ENCODE results near the gene HLA-DMB.
A peak's percentile ranks its signal among the peaks of the same experiment; 100 is the strongest.

HLA-DMB gene

DNA sequence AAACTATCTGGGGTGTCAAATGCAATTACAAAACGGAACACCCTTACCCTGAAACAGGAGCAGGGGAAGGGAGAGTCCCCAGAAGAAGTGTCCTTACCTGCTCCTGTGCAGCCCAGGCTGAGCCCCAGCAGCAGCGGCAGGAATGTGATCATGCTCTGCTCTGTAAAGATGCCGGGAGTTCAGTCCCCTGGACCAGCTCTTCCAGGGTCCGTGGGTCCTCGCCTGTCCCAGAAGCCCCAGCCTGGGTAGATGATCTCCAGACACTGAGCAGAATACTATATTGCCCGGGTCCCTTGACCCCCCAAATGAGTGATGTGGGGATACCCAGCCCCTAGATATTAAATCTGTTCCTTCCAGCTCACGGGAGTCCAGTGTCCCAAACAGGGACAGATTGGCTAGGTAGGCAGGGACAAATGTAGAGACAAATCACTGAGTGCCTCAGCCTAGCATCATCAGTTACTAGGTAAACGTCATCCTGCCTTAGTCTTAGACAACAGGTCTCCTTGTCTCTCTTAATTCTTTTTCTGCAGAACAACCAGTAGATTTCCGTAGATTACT lies at the start of gene HLA-DMB:
Gene HLA-DMB, minus strand, starts transcription at position 373 of the 558 bp plus-strand sequence. Its CDS starts 221 bp downstream, at position 152.
- peak; percentile 86 for DNase-seq

DNA sequence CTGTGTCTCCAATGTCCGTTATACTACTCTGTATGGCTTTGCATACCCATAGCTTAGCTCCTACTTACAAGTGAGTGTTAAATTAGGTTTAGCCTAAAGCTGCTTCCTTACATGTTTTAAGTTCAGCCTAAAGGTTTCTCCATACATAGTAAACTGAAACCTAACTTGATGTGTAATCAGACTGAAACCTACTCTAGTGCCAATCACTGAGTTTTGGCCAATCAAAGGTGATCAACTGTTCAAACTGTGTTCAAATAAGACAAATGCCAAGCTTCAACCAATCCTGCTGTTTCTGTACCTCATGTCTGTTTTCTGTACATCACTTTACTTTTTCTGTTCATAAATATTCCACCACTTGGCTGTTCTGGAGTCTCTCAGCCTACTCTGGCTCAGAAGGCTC lies 48.5 kb upstream of the HLA-DMB start:
- DNase-seq = no peak

DNA sequence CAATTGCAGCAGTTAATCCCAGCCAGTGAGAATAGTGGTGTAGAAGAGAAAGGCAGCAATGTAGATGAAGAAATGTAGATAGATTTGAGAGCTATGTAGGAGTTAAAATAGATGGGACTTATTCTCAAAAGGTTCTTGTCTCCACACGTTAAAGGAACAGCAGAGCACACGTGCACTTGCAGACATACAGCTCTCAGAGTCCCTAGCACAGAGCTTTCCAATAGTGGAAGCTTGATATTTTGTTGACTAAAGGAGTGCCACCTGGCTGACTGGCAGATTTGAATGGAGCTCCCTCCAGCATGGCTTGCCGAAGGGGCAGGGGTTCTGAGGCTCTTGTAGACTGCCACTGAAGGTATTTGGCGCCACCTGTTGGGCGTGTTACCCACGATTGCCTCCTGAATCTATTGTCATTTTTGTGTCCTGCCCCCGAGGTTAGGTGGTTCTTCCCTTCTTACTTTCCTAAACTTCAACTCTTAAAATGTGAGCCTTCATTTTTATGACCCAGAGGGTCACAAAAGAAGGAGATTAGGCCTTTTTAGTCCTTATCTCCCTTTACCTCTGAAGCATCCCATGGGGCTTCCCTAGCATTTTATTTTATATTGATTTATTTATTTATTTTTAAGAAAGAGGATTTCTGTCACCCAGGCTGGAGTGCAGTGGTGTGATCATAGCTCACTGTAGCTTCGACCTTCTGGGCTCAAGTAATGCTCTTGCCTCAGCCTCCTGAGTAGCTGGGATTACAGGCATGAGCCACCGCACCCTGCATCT lies 44.0 kb upstream of the HLA-DMB start:
- peak; percentile 75 for DNase-seq

DNA sequence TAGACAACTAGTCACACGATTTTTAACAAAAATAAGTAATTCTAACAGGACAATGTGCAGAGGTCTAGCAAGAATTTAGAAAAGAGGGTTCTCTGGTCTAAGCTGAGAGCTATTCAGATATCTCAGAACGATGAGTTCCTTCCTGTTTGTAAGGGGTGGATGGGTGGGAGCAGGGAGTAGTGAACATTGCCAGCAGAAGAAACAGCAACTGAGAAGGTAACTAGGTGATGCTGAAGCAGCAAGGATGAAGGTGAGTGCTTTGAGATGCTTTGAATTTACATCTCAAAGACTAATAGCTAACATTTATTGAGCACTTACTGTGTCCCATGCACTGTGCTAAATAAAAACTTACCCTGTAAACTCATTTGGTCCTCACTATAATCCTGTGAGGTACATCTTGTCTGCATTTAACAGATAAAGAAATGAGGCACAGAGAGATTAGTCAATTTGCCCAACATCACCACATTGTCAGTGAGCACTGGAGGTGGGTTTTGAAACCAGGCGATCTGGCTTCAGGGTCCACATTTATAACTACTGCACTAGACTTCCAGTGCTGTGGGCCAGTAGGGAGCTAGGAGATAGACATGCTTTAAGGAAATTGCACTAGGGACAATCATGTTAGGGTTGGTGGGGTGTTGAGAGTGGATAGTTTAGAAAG lies 43.3 kb upstream of the HLA-DMB start:
- DNase-seq = no peak

DNA sequence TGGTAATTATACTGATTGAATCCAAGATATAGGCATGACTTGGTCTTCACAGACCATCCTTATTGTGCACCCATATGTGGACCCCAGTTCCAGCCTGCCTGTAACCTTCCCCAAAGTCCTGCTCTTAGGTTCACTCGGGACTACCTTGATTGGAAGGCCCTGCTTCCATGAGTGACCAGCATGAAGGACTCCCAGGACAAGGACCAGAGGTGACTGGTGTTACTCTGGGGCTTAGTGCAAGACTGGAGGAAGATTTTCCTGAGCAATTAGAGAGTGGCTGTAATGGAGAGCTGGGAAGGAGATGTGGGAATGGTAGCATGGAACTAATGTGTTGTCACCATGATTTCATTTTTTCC lies 42.6 kb upstream of the HLA-DMB start:
- DNase-seq = no peak

DNA sequence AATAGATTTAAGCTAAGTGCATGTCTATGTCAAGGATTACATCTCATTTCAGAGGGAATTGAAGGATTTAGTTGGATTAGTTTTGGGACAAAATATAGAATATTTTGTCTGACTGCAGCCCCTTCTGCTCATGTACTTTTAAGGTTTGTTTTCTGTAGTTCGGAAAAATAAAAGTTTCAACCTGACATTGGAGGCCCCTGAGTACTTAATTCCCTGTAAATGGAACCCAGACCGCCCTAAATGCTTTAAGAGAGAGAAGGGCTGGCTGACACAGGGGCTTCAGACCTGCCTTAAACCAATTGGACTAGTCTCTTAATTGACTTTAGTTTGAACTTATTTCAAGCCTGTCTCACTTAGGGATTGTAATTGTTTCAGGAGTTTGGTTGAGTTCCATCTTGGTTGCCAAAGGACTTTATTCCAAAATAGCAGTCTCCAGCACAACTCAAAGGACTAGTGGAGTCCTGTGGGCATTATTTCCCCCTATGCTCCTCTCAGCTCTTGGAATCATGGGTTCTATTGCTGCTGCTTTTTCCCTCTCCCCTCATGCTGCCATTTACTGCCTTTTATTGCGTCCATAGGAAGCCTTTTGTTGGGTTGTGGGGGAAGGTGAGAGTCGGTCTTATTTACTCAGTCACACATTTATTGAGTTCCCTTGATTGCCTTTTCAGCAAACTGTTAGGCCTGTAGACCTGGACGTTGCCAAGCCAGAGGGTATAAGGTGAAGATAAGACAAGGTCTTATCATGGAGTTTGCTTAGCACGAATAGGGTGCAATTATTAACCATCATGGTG lies 42.1 kb upstream of the HLA-DMB start:
- no peak for DNase-seq

DNA sequence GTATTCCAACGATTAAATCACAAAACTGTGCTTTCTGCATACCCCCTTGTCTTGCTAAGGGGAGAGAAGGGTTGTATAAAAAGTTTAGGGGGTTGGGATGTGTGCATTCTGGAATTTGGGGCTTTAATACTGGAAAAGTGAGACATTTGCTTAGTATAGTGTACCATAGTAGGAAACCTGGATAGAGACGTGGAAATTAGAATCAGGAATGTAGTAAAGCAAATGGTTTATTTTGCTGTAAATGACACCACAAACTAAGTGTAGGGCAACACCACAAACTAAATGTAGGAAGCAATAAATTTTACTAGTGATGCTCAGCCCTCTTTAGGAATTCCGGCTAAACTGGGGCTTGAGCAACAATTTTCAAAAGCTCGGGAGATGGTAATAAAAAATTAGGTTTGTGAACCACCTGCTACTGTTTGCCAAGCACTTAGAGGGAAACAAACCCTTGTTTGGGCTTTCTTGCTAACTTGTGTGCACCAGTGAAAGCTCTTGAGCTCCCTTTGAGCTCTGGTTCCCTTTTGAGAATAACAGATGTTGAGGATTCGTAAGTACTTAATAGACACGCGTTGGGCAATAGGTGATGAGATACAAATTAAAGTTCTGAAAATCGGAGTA lies 41.4 kb upstream of the HLA-DMB start:
- DNase-seq = no peak

DNA sequence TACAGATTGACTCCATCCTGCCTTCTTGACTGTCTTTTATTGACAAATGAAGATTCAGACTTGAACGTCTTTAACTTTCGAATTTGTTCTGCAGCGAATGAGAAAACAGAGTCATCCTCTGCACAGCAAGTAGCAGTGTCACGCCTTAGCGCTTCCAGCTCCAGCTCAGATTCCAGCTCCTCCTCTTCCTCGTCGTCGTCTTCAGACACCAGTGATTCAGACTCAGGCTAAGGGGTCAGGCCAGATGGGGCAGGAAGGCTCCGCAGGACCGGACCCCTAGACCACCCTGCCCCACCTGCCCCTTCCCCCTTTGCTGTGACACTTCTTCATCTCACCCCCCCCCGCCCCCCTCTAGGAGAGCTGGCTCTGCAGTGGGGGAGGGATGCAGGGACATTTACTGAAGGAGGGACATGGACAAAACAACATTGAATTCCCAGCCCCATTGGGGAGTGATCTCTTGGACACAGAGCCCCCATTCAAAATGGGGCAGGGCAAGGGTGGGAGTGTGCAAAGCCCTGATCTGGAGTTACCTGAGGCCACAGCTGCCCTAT lies 39.7 kb upstream of the HLA-DMB start:
- DNase-seq = no peak

DNA sequence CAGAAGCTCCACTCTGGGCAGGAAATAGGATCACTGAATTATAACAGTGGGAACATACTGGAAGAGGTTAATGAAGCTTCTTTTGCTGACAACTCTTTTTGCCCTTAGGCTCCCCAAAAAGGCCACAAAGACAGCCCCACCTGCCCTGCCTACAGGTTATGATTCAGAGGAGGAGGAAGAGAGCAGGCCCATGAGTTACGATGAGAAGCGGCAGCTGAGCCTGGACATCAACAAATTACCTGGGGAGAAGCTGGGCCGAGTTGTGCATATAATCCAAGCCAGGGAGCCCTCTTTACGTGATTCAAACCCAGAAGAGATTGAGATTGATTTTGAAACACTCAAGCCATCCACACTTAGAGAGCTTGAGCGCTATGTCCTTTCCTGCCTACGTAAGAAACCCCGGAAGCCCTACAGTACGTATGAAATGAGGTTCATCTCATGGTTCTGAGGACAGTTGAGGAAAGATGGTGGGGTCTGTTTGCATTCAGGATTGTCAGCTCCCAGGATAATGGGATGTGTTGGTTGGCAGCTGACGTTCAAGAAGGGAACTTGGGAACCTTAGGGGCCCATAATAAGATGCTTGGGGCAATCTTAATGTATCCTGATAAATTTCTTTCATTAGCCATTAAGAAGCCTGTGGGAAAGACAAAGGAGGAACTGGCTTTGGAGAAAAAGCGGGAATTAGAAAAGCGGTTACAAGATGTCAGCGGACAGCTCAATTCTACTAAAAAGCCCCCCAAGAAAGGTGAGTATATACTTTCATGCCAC lies 39.1 kb upstream of the HLA-DMB start:
- DNase-seq = no peak

DNA sequence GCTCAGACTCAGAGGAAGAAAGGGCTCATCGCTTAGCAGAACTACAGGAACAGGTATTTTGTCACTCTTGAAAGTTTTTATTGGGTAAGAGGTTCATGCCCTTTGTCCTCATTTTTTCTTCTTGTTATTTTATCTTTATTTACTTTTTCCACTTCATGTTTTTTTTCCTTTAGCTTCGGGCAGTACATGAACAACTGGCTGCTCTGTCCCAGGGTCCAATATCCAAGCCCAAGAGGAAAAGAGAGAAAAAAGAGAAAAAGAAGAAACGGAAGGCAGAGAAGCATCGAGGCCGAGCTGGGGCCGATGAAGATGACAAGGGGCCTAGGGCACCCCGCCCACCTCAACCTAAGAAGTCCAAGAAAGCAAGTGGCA lies 37.1 kb upstream of the HLA-DMB start:
- no peak for DNase-seq

DNA sequence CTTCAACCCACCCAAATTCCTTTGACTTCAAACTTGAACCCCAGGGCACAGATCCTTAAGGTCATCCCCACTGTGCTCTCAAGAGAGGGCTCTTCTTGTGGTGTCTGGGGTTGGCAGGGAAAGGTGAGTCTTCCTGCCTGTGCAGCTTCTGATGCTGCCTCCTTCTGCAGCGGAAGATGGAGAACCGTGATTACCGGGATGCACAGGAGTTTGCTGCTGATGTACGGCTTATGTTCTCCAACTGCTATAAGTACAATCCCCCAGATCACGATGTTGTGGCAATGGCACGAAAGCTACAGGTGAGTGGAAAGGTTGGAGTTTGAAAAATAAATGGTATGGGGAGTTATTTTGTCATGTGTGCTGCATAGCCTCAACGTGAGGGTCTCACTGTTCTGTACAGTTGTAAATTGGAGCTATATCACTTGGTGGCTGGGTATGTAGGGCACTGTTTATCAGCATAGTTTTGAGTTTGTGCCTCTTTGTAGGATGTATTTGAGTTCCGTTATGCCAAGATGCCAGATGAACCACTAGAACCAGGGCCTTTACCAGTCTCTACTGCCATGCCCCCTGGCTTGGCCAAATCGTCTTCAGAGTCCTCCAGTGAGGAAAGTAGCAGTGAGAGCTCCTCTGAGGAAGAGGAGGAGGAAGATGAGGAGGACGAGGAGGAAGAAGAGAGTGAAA lies 36.6 kb upstream of the HLA-DMB start:
- no peak for DNase-seq

DNA sequence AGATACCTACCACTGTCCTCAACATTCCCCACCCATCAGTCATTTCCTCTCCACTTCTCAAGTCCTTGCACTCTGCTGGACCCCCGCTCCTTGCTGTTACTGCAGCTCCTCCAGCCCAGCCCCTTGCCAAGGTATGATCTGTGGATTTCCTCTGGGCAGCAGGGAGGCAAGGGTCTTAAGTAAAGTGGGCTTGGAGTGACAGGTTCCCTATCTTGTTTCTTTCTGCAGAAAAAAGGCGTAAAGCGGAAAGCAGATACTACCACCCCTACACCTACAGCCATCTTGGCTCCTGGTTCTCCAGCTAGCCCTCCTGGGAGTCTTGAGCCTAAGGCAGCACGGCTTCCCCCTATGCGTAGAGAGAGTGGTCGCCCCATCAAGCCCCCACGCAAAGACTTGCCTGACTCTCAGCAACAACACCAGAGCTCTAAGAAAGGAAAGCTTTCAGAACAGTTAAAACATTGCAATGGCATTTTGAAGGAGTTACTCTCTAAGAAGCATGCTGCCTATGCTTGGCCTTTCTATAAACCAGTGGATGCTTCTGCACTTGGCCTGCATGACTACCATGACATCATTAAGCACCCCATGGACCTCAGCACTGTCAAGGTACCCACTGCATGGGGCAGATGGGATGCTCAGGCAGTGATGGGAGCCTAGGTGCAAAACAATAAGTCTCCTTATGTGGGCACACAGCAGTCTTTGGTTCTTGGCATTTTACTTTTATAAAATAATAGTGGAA lies 35.7 kb upstream of the HLA-DMB start:
- no peak for DNase-seq

DNA sequence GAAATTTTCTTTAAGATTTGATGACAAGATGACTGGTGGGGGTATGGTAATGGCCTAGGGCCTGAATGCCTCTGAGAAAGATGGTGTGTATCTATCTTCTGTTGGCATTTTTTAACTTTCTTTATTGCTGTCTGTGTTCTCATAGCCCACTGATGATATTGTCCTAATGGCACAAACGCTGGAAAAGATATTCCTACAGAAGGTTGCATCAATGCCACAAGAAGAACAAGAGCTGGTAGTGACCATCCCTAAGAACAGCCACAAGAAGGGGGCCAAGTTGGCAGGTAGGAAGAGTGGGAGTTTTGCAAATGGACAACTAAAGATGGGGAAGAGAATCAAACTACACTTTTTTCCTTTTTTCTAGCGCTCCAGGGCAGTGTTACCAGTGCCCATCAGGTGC lies 35.1 kb upstream of the HLA-DMB start:
- no peak for DNase-seq

DNA sequence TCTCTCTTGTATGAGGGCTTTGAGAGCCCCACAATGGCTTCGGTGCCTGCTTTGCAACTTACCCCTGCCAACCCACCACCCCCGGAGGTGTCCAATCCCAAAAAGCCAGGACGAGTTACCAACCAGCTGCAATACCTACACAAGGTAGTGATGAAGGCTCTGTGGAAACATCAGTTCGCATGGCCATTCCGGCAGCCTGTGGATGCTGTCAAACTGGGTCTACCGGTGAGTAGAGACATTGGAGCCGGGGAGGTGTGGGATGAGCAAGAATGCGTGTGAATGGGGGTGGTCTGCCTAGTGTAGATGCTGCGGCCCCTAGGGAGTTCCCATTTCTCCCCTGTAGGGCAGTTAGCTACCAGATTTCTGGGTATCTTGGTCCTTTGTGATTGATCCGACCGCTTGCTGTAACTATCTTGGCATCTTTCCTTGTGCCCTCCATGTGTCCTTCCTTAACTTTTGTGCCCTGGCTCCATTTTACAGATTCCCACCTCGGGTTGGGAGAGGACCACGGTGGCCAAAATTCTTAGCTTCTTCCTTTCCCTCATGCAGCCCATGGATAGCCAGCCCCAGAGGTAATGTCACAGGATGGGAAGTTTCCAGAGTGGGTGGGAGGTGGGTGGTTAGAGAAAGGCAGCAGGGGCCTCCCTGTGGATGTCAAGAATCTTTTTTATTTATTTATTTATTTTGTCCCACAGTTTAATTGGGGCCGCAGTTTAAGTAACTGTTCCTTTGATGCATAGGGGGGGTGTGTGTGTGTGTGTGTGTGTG lies 33.9 kb upstream of the HLA-DMB start:
- DNase-seq = no peak

DNA sequence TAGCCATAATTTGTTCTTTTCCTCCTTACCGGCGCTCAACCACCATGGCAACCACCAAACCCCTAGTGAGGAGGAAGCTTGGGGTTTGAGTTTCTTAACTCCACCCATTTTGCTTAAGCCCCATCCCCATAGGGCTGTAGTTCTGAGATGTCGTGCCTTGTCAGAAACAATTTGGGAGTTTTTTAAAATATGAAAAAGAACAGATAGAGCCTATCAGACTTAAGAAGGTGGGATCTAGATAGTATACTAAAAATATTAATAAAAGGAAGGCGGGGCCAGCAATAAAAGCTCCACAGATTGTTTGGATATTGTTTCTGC lies 33.1 kb upstream of the HLA-DMB start:
- DNase-seq = peak; percentile 20

DNA sequence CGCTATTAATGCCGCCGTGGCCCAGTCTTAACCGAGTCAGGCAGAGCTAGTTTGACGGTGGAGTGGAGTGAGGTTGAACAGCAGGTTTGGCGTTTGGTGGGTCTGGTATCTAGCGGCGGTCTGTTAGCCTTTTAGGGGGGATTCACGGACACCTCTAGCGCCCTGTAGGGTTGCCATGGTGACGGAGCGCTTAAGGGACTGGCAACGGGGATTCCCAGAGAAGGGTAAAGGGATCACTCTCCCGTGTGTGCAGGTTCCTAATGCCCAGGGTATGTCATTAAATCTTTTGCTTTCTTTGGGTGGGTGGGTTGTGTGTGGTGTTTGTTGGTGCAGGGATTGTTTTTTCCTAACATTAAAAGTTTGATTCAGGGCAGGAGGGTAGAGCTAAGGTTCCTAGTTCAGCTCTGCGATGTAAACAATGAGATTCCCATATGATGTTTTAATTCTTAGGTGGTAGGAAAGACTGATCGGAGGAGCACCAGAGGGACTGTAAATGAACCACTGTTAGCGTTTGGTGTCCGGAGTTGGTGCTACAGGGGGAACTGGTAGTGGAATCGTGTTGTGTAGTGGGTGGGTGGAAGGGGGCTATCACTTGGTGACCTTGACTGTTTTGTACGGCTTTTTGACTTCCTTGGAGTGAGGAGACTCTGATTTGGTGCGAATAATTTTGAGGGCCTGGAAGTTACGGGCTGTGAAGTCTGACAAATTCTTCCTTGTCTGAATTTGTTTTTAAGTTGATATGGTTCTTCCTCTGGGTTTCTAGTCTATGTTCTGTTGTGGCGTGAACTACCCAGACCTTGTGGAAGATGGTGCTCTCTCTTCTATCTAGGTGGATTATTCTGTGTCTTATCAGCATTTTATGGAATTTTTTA lies 32.6 kb upstream of the HLA-DMB start:
- DNase-seq = peak; percentile 43

DNA sequence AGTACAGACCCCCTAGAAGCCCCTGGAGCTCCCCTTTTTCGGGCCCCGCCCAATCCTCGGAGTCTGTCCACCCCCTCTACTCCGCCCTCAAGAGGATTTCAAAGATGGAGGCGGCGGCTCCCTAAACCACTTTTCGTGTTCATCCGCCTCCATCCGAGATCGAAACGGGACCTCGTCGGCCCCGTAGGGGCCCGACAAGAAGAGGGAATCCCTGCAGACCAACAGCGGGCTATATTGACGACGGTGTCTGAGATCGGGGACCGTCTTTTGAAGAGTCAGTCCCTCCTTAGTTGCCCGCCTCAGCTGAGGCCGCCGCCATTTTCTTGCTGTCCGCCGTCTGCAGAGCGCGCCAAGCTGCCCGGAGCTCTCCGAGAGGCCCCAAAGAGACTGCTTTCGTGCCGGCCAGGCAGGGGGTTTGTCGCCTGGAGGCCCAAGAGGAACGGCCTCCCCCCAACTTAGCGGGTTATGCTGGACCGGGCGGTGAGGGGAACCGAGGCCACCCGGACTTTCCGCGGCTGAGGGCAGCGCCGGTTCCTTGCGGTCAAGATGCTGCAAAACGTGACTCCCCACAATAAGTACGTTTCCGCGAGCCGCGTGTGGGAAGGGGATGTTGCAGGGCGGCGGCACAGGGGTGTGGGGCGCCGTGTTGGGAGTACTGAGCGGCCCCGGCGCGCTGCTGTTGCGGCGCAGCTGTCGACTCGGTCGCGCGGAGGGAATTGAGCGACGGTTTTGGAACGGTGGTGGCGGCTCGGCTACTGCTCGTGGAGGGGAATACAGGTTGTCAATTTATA lies 31.7 kb upstream of the HLA-DMB start:
- no peak for DNase-seq

All from NCI-H2227 treated with DMSO at 0.1 percent for 48 hours (cell line).